IMR-90 (cell line): Measurements from ENCODE around the gene CFAP119.

Experiments
- CEBPB ChIP-seq: IDR thresholded peaks from 2 replicates; pipeline ENCODE4 v1.6.1; 2012; ENCODE audit warnings: low read depth, low read length, improper control_type of control experiment
- CTCF ChIP-seq: conservative IDR thresholded peaks from 2 replicates; pipeline ENCODE4 v1.5.1; 2012; ENCODE audit warnings: mild to moderate bottlenecking, low read depth, low read length, improper control_type of control experiment
- MAZ ChIP-seq: IDR thresholded peaks from 2 replicates; pipeline ENCODE4 v1.6.1; 2012; ENCODE audit warnings: low read depth, mild to moderate bottlenecking, low read length, improper control_type of control experiment, moderate library complexity, borderline replicate concordance
- MXI1 ChIP-seq: IDR thresholded peaks from 2 replicates; pipeline ENCODE4 v1.6.1; 2012; ENCODE audit warnings: low read depth, mild to moderate bottlenecking, low read length, moderate library complexity, borderline replicate concordance
- POLR2A ChIP-seq: IDR thresholded peaks from 2 replicates; pipeline ENCODE4 v1.6.1; 2012; ENCODE audit warnings: mild to moderate bottlenecking, low read depth, low read length

DNA sequence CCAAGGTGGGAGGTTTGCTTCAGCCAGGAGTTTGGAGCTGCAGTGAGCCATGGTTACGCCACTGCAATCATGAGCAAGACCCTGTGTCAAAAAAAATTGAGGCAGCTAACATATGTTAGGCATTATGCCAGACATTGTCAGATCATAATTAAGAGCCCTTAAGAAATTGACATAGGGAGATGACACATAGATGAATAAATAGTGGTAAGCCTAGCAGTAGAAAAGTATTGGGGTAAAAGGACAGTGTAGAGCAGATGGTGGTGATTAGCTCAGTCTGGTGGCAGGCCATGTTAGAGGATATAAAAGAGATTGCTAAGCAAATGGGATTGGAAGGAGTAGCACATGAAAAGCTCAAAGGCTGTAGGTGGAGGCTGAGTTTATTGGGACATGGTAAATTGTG is 40.3 kb downstream of the CFAP119 start:
- no peak for TF ChIP-seq CTCF
- TF ChIP-seq CEBPB = no peak
- no peak for TF ChIP-seq MAZ
- TF ChIP-seq POLR2A = no peak
- TF ChIP-seq MXI1 = no peak
